H9 (cell line): ENCODE results near the gene UBIAD1. TPM values are rescaled to one million over a fixed set of nuclear protein-coding genes. Genes with fewer than 3 reads are reported as not detected.

Source experiments
- DNase-seq: peaks from one replicate; pipeline ENCODE4 v3.0.0-alpha.2; 2017
- H2AFZ ChIP-seq: one replicate; pipeline ENCODE4 v1.6.1; 2013; ENCODE audit warnings: mild to moderate bottlenecking, low read length, control low read depth, moderate library complexity
- H2AK5ac ChIP-seq: 2 replicates; pipeline ENCODE4 v1.6.1; 2013; ENCODE audit warnings: low read length, control low read depth, mixed read lengths; ENCODE audit not compliant: insufficient read length
- H2BK120ac ChIP-seq: one replicate; pipeline ENCODE4 v1.6.1; 2013; ENCODE audit warnings: low read depth, mild to moderate bottlenecking, low read length, control low read depth, inconsistent platforms; ENCODE audit not compliant: poor library complexity, severe bottlenecking
- H2BK12ac ChIP-seq: 2 replicates; pipeline ENCODE4 v1.6.1; 2013; ENCODE audit warnings: low read length, control low read depth, mixed read lengths, low read depth; ENCODE audit not compliant: insufficient read length
- H2BK15ac ChIP-seq: 2 replicates; pipeline ENCODE4 v1.6.1; 2013; ENCODE audit warnings: low read depth, low read length, control low read depth
- H2BK20ac ChIP-seq: one replicate; pipeline ENCODE4 v1.6.1; 2013; ENCODE audit warnings: low read depth, mild to moderate bottlenecking, low read length, control low read depth, inconsistent platforms; ENCODE audit not compliant: poor library complexity, severe bottlenecking
- H2BK5ac ChIP-seq: 2 replicates; pipeline ENCODE4 v1.6.1; 2013; ENCODE audit warnings: low read length, control low read depth, mixed read lengths; ENCODE audit not compliant: insufficient read length
- H3K14ac ChIP-seq: 2 replicates; pipeline ENCODE4 v1.6.1; 2013; ENCODE audit warnings: low read length, control low read depth; ENCODE audit not compliant: insufficient read depth
- H3K18ac ChIP-seq: 2 replicates; pipeline ENCODE4 v1.6.1; 2013; ENCODE audit warnings: low read depth, mild to moderate bottlenecking, mixed read lengths, low read length, control low read depth; ENCODE audit not compliant: insufficient read length
- H3K23ac ChIP-seq: 2 replicates; pipeline ENCODE4 v1.6.1; 2013; ENCODE audit warnings: low read length, control low read depth, mixed read lengths, low read depth; ENCODE audit not compliant: insufficient read length
- H3K23me2 ChIP-seq: 2 replicates; pipeline ENCODE4 v1.6.1; 2013; ENCODE audit warnings: low read depth, mild to moderate bottlenecking, mixed read lengths, low read length, control low read depth; ENCODE audit not compliant: insufficient read length, poor library complexity, severe bottlenecking
- H3K27ac ChIP-seq: 2 replicates; pipeline ENCODE4 v1.5.1; 2013; ENCODE audit warnings: low read length, control low read depth, mixed read lengths, low read depth; ENCODE audit not compliant: insufficient read length
- H3K27me3 ChIP-seq: 2 replicates; pipeline ENCODE4 v1.6.1; 2013; ENCODE audit warnings: low read length, control low read depth, inconsistent platforms; ENCODE audit not compliant: insufficient read depth
- H3K4ac ChIP-seq: 2 replicates; pipeline ENCODE4 v1.6.1; 2013; ENCODE audit warnings: low read depth, mild to moderate bottlenecking, control low read depth, inconsistent platforms, low read length, moderate library complexity
- H3K4me1 ChIP-seq: 2 replicates; pipeline ENCODE4 v1.6.1; 2013; ENCODE audit warnings: low read length, control low read depth, inconsistent platforms; ENCODE audit not compliant: insufficient read depth
- H3K4me2 ChIP-seq: 2 replicates; pipeline ENCODE4 v1.6.1; 2013; ENCODE audit warnings: low read length, control low read depth, mixed read lengths; ENCODE audit not compliant: insufficient read length, insufficient read depth
- H3K56ac ChIP-seq: 2 replicates; pipeline ENCODE4 v1.6.1; 2013; ENCODE audit warnings: low read depth, mild to moderate bottlenecking, mixed read lengths, low read length, control low read depth; ENCODE audit not compliant: insufficient read length
- H3K79me1 ChIP-seq: 2 replicates; pipeline ENCODE4 v1.6.1; 2013; ENCODE audit warnings: low read depth, mild to moderate bottlenecking, moderate library complexity, low read length, control low read depth, inconsistent platforms; ENCODE audit not compliant: insufficient read depth, poor library complexity, severe bottlenecking
- H3K79me2 ChIP-seq: 2 replicates; pipeline ENCODE4 v1.6.1; 2013; ENCODE audit warnings: low read length, control low read depth, inconsistent platforms; ENCODE audit not compliant: insufficient read depth
- H3K9ac ChIP-seq: 2 replicates; pipeline ENCODE4 v1.6.1; 2013; ENCODE audit warnings: low read length, control low read depth, mixed read lengths; ENCODE audit not compliant: insufficient read length; ENCODE audit errors: extremely low read depth
- H3K9me3 ChIP-seq: one replicate; pipeline ENCODE4 v1.6.1; 2013; ENCODE audit warnings: low read depth, low read length, inconsistent platforms; ENCODE audit not compliant: control insufficient read depth
- H3T11ph ChIP-seq: one replicate; pipeline ENCODE4 v1.6.1; 2013; ENCODE audit warnings: mild to moderate bottlenecking, low read length, control low read depth, inconsistent platforms
- H4K20me1 ChIP-seq: one replicate; pipeline ENCODE4 v1.6.1; 2013; ENCODE audit not compliant: control insufficient read depth, insufficient read length, insufficient read depth
- H4K5ac ChIP-seq: 2 replicates; pipeline ENCODE4 v1.6.1; 2013; ENCODE audit warnings: low read depth, mild to moderate bottlenecking, mixed read lengths, low read length, control low read depth; ENCODE audit not compliant: insufficient read length
- H4K8ac ChIP-seq: replicated peaks from 2 replicates; pipeline ENCODE4 v1.6.1; 2013; ENCODE audit warnings: low read length, control low read depth, mixed read lengths, low read depth; ENCODE audit not compliant: insufficient read length
- H4K91ac ChIP-seq: 2 replicates; pipeline ENCODE4 v1.6.1; 2013; ENCODE audit warnings: low read depth, mild to moderate bottlenecking, moderate library complexity, mixed read lengths, low read length, control low read depth; ENCODE audit not compliant: insufficient read length
- H3K27ac Mint-ChIP-seq, 3 experiments: 2 replicates in 2 of 3; 3 replicates in 1 of 3; pipeline ENCODE4 v1.8.0; 2020 to 2021; ENCODE audit warnings: mixed read lengths in 3 of 3, mild to moderate bottlenecking in 1 of 3, moderate library complexity in 1 of 3
- H3K27me3 Mint-ChIP-seq: 2 replicates; pipeline ENCODE4 v1.8.0; 2021; ENCODE audit warnings: low read depth, mild to moderate bottlenecking, moderate library complexity, mixed read lengths
- H3K36me3 Mint-ChIP-seq, 3 experiments: 2 replicates in 2 of 3; 3 replicates in 1 of 3; pipeline ENCODE4 v1.8.0; 2020 to 2021; ENCODE audit warnings: low read depth in 3 of 3, mixed read lengths in 3 of 3; ENCODE audit not compliant: insufficient read depth in 1 of 3
- H3K4me1 Mint-ChIP-seq, 2 experiments: 2 replicates each; pipeline ENCODE4 v1.8.0; 2020; ENCODE audit warnings: mixed read lengths in 2 of 2
- H3K4me3 Mint-ChIP-seq, 2 experiments: 2 replicates in 1 of 2; 3 replicates in 1 of 2; pipeline ENCODE4 v1.8.0; 2020 to 2021; ENCODE audit warnings: mild to moderate bottlenecking in 2 of 2, mixed read lengths in 2 of 2, moderate library complexity in 1 of 2
- H3K9me3 Mint-ChIP-seq, 2 experiments: 2 replicates in 1 of 2; 3 replicates in 1 of 2; pipeline ENCODE4 v1.8.0; 2020; ENCODE audit warnings: mild to moderate bottlenecking in 2 of 2, mixed read lengths in 2 of 2, moderate library complexity in 1 of 2
- CTCF ChIP-seq: fragments of 200-600 bp; sonication (generic); conservative IDR thresholded peaks from 3 replicates; pipeline ENCODE4 v1.8.0; 2021; ENCODE audit warnings: antibody characterized with exemption, mild to moderate bottlenecking
- WGBS: extraction: QIAGEN DNeasy Blood & Tissue Kit; methylation state at CpG from one replicate; pipeline ENCODE4 v1.1.7; 2013; ENCODE audit warnings: missing lambda C conversion rate, low lambda C conversion rate, mixed read lengths; ENCODE audit not compliant: insufficient read length; ENCODE audit errors: extremely low coverage; 5-methylcytosine and 5-hydroxymethylcytosine counted together
- total RNA-seq: library from RNA; stranded (reverse); gene quantifications from 2 replicates; pipeline ENCODE4 v1.2.1, GENCODE V29; 2021

UBIAD1 gene
- total RNA-seq, 1 experiment from 2014 or later, result 30.2 TPM

DNA sequence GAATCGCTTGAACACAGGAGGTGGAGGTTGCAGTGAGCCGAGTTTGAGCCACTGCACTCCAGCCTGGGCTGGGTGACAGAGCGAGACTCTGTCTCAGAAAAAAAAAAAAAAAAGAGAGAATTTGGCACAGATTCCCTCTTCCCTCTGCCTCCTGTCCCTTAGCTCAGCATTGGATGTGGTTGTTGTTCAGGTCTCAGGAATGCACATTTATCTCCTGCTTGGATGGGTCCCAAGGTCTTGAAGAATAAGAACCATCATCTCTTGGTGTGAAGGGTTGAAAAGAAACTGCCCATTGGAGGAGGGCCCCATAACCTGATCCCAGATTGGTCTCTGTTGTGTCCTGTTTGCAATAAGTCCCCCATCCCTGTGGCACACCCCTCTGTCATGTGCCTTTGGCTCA, 34.9 kb downstream of the UBIAD1 start:
- Histone ChIP-seq H2AK5ac (no peak overlapping the region), H3K14ac (no peak overlapping the region), H3K18ac (no peak overlapping the region), H3K4me2 (no peak overlapping the region), H2BK5ac (no peak overlapping the region), H2BK120ac (no peak overlapping the region), H3K4me1 (no peaks in the 10 kb centered on the region; the same call in 1 of the 2 replicates), H3K23me2 (no peaks in the 10 kb centered on the region), H3K23ac (no peak overlapping the region), H3T11ph (no peak overlapping the region), H4K20me1 (no peaks in the 10 kb centered on the region), H2BK15ac (no peak overlapping the region), H4K5ac (no peak overlapping the region), H4K8ac (no peak overlapping the region), H2BK20ac (no peak overlapping the region), H2BK12ac (no peak overlapping the region), H3K27me3 (no peaks in the 10 kb centered on the region), H4K91ac (no peak overlapping the region), H2AFZ (no peak overlapping the region), H3K56ac (no peak overlapping the region), H3K9ac (no peak overlapping the region), H3K79me2 (no peaks in the 10 kb centered on the region), H3K27ac (no peak overlapping the region), H3K9me3 (no peaks in the 10 kb centered on the region), H3K79me1 (no peaks in the 10 kb centered on the region), H3K4ac (no peak overlapping the region)
- no CpG with 5 or more reads among the region's 3 CpGs for WGBS
- no peak for TF ChIP-seq CTCF
- DNase-seq, result no peak
- H3K36me3 Mint-ChIP-seq, result peaks cover 0 to 3% (median 0%) of the 10 kb centered on the region in 3 experiments; a peak in 1 of 7 replicates
- no peak overlapping the region for H3K4me3 Mint-ChIP-seq
- peaks cover 3 to 4% of the 10 kb centered on the region in 2 experiments; a peak in 3 of 5 replicates for H3K9me3 Mint-ChIP-seq
- 0 out of 2 replicates have a peak, but pooled peaks cover 2% of the 10 kb centered on the region for H3K27me3 Mint-ChIP-seq
- H3K4me1 Mint-ChIP-seq, result peaks cover 20 to 25% of the 10 kb centered on the region in 2 experiments
- peak overlapping the region in 1 of 3 experiments; percentile 59; a peak in 1 of 7 replicates for H3K27ac Mint-ChIP-seq
